GM23338 (cell line): ENCODE measurements around the gene GOLGA6D.
"Not testable (repeated sequence)": the region's sequence is repeated elsewhere in the genome, so short reads cannot be mapped to it uniquely, and the experiment has no call there.

ENCODE experiments used
- CTCF ChIP-seq, 2 experiments: fragments of 200-600 bp in 1 of 2; sonication (generic) in 1 of 2; conservative IDR thresholded peaks; 2 replicates each; pipeline versions ENCODE4 v1.5.1 to v1.6.1; 2016 to 2017; ENCODE audit warnings: antibody characterized with exemption in 2 of 2, low read depth in 2 of 2, mild to moderate bottlenecking in 2 of 2, moderate library complexity in 1 of 2
- NANOG ChIP-seq: IDR thresholded peaks from 2 replicates; pipeline ENCODE4 v1.6.1; 2016; ENCODE audit warnings: antibody characterized with exemption, borderline replicate concordance

GRCh38 chr15:75298541-75299310, 16.1 kb downstream of the GOLGA6D start:
- TF ChIP-seq NANOG = not testable (repeated sequence)
- TF ChIP-seq CTCF (conservative IDR thresholded peaks at IDR 0.05; ENCODE audit: low read depth in 2 of 2) = peak in 1 of 2 experiments; percentile 30; a peak in 2 of 4 replicates
